Cardiac muscle cell (in vitro differentiated cells and primary cell): ENCODE measurements around the gene PCSK5. TPM values are rescaled to one million over a fixed set of nuclear protein-coding genes. Genes with fewer than 3 reads are reported as not detected.

Experiments
- DNase-seq, 2 donors: peaks; one replicate each; pipeline versions ENCODE4 v3.0.0 to v3.0.0-alpha.2; 2010 to 2017; ENCODE audit warnings: low read depth in 1 of 2, low spot score in 1 of 2
- H3K27ac ChIP-seq: fragments of 200-600 bp; sonication (generic); 2 replicates; pipeline ENCODE4 v1.5.1; 2016
- H3K27me3 ChIP-seq: fragments of 200-600 bp; sonication (generic); 2 replicates; pipeline ENCODE4 v1.6.0; 2016; ENCODE audit warnings: control low read depth
- H3K36me3 ChIP-seq: fragments of 200-600 bp; sonication (generic); 2 replicates; pipeline ENCODE4 v1.5.1; 2016; ENCODE audit warnings: control low read depth
- H3K4me1 ChIP-seq: fragments of 200-600 bp; sonication (generic); 2 replicates; pipeline ENCODE4 v1.8.1; 2017; ENCODE audit warnings: low read depth, mild to moderate bottlenecking, mixed run types
- H3K4me3 ChIP-seq: fragments of 200-600 bp; sonication (generic); 2 replicates; pipeline ENCODE4 v1.5.1; 2016; ENCODE audit warnings: mild to moderate bottlenecking
- H3K9me3 ChIP-seq: fragments of 200-600 bp; sonication (generic); 2 replicates; pipeline ENCODE4 v1.5.1; 2017; ENCODE audit warnings: low read depth, mild to moderate bottlenecking, control low read depth
- polyA plus RNA-seq: library from polyadenylated mRNA; unstranded; fragments of >200 nt; fragmentation: Nextera tagmentation; extraction: Ambion mirVana; gene quantifications from 2 replicates; pipeline ENCODE4 v1.2.1, GENCODE V29; 2016
- total RNA-seq: library from RNA; depleted of rRNA; stranded (reverse); fragments of >200 nt; gene quantifications from 2 replicates; pipeline ENCODE4 v1.2.3, GENCODE V29; 2016
- TF ChIP-seq, protein P1 (sequence below): IDR thresholded peaks from 2 replicates; pipeline ENCODE4 v1.5.1; 2012; ENCODE audit warnings: low read depth, mild to moderate bottlenecking, low read length

PCSK5 gene
- total and polyA plus RNA-seq, 2 experiments from 2014 or later, result 6.8 to 9.6 TPM

DNA sequence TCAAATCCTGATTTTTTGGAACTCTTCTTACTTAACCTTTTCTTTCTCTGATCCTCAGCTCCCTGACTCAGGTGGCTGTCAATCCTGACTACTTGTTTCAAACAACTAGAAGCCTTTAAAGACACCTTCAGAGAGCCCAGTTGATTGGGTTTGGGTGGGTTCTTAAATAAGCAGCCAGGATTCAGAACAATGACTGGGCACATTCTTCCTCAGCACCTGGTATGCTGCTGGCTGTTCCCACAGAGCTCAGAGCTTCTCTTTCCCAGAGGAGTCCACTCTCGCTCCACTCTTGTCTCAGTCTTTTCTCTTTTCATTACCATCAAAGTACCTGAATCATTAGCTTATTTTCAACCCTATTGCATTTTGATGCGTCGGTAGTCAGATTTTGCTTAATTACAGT lies 22.5 kb downstream of the PCSK5 start:
- TF ChIP-seq, protein P1, sequence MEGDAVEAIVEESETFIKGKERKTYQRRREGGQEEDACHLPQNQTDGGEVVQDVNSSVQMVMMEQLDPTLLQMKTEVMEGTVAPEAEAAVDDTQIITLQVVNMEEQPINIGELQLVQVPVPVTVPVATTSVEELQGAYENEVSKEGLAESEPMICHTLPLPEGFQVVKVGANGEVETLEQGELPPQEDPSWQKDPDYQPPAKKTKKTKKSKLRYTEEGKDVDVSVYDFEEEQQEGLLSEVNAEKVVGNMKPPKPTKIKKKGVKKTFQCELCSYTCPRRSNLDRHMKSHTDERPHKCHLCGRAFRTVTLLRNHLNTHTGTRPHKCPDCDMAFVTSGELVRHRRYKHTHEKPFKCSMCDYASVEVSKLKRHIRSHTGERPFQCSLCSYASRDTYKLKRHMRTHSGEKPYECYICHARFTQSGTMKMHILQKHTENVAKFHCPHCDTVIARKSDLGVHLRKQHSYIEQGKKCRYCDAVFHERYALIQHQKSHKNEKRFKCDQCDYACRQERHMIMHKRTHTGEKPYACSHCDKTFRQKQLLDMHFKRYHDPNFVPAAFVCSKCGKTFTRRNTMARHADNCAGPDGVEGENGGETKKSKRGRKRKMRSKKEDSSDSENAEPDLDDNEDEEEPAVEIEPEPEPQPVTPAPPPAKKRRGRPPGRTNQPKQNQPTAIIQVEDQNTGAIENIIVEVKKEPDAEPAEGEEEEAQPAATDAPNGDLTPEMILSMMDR, result no peak
- Histone ChIP-seq H3K4me1 (no peaks in the 10 kb centered on the region), H3K4me3 (no peak overlapping the region), H3K27ac (no peak overlapping the region), H3K27me3 (no peaks in the 10 kb centered on the region), H3K36me3 (no peaks in the 10 kb centered on the region), H3K9me3 (no peaks in the 10 kb centered on the region)
- no peak for DNase-seq

DNA sequence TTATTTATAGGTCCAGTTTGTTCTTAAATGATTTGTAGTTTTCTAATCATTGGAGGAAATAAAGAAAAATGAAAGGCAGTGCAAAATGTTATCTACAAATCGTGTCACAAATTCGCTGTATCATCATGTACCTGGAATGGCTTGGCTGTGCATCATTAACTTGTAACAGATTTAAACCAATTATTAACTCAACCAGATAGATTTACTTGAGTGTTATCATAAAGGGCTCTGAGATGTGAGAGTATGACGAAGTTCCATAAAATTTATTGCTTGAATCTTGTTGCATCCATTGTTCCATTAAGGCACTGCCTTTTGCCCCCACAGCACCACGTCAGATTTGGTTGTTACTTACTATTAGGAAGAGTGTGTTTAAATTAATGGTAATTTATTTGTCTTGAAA lies 23.5 kb downstream of the PCSK5 start:
- Histone ChIP-seq H3K36me3 (no peaks in the 10 kb centered on the region), H3K4me1 (no peaks in the 10 kb centered on the region), H3K4me3 (no peak overlapping the region), H3K27me3 (no peaks in the 10 kb centered on the region), H3K9me3 (no peaks in the 10 kb centered on the region), H3K27ac (no peak overlapping the region)
- TF ChIP-seq, protein P1, result no peak
- DNase-seq, result no peak

DNA sequence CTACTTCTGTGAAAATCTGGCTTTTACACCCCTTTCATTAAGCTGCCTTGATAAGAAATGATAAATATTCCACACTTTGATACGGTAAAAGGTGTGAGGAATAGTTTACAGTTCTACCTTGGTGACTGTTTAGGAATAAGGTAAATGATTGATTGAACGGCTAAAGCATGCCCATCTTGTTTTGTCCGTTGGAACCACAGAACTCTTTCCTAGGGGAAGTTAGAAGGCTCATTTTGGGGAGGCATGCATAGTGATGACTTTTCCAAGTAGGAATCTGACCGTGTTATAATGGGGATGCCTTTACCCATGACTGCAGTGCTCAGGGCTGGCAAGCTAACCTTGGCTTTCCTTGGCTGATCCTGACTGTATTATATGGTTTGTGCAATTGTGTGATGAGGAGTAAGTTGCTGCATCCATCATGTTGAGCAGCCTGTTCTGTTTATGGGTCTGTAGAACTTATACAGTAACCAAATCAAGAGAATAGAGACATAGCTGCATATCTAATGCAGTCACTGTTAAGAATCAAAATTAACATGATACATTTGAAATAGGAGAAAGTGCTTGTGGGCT lies 24.5 kb downstream of the PCSK5 start:
- Histone ChIP-seq H3K9me3 (no peaks in the 10 kb centered on the region), H3K4me1 (no peaks in the 10 kb centered on the region), H3K27me3 (no peaks in the 10 kb centered on the region), H3K27ac (no peak overlapping the region), H3K36me3 (no peaks in the 10 kb centered on the region), H3K4me3 (no peak overlapping the region)
- TF ChIP-seq, protein P1, result no peak
- DNase-seq, result no peak

DNA sequence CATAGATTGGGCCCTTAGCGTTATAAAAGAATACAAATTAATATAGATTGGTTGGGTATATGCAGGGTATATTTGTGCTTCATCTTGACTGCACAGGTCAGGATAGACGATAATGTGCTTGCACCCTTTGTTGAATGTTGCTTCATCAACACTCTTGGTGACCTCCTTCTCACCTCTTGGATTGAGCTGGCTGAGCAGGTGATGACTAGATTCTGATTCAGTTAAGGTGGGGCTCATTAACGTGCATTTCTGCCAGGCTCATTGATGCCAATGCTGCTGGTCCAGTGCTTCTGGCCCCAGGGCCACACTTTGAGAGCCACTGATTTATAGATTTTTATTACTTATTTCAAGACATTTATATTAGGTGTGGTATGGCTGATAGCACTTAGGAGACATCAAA lies 27.7 kb downstream of the PCSK5 start:
- no peak overlapping the region for H3K27ac ChIP-seq
- H3K4me3 ChIP-seq, result no peak overlapping the region
- no peaks in the 10 kb centered on the region for H3K27me3 ChIP-seq
- TF ChIP-seq, protein P1, result no peak
- no peaks in the 10 kb centered on the region for H3K4me1 ChIP-seq
- H3K36me3 ChIP-seq, result no peaks in the 10 kb centered on the region
- no peaks in the 10 kb centered on the region for H3K9me3 ChIP-seq
- DNase-seq, result no peak

DNA sequence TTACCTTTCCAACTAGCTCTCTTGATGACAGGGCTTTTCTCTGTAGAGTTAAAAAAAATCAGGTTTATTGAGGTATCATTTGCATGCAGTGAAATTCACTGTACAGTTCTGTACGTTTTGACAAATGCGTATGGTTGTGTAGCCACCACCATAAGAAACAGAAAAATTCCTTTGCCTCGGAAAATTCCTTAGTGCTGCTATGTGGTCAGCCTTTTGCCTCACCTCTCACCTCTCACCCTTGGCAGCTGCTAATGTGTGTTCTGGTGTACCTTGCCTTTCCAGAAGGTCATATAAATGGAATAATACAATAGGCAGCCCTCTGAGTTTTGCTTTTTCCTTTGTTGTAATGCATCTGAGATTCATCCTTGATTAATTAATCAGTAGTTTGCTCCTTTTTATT lies 28.4 kb downstream of the PCSK5 start:
- no peaks in the 10 kb centered on the region for H3K36me3 ChIP-seq
- H3K9me3 ChIP-seq, result no peaks in the 10 kb centered on the region
- H3K4me3 ChIP-seq, result no peak overlapping the region
- TF ChIP-seq, protein P1, result no peak
- H3K4me1 ChIP-seq, result no peaks in the 10 kb centered on the region
- H3K27ac ChIP-seq, result no peak overlapping the region
- DNase-seq, result no peak
- H3K27me3 ChIP-seq, result no peaks in the 10 kb centered on the region
